Parietal lobe (tissue), 1 donor: Measurements from ENCODE around the gene DNAH11. TPM values are rescaled to one million over a fixed set of nuclear protein-coding genes. Genes with fewer than 3 reads are reported as not detected.

Experiments
- total RNA-seq: library from RNA; depleted of rRNA; stranded (reverse); fragments of >200 nt; gene quantifications from one replicate; pipeline ENCODE4 v1.2.3, GENCODE V29; 2014

Gene DNAH11, protein sequence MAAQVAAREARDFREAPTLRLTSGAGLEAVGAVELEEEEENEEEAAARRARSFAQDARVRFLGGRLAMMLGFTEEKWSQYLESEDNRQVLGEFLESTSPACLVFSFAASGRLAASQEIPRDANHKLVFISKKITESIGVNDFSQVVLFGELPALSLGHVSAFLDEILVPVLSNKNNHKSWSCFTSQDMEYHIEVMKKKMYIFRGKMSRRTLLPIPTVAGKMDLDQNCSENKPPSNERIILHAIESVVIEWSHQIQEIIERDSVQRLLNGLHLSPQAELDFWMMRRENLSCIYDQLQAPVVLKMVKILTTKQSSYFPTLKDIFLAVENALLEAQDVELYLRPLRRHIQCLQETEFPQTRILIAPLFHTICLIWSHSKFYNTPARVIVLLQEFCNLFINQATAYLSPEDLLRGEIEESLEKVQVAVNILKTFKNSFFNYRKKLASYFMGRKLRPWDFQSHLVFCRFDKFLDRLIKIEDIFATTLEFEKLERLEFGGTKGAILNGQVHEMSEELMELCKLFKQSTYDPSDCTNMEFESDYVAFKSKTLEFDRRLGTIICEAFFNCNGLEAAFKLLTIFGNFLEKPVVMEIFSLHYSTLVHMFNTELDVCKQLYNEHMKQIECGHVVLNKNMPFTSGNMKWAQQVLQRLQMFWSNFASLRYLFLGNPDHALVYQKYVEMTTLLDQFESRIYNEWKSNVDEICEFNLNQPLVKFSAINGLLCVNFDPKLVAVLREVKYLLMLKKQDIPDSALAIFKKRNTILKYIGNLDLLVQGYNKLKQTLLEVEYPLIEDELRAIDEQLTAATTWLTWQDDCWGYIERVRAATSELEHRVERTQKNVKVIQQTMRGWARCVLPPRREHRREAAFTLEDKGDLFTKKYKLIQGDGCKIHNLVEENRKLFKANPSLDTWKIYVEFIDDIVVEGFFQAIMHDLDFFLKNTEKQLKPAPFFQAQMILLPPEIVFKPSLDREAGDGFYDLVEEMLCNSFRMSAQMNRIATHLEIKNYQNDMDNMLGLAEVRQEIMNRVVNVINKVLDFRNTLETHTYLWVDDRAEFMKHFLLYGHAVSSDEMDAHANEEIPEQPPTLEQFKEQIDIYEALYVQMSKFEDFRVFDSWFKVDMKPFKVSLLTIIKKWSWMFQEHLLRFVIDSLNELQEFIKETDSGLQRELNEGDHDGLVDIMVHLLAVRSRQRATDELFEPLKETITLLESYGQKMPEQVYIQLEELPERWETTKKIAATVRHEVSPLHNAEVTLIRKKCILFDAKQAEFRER (N-terminal part only)
- 3.8 TPM for total RNA-seq

GRCh38 chr7:21542891-21543527 lies at the start of gene DNAH11:
TSS of gene DNAH11 (plus strand) at chr7:21543039. CDS start at chr7:21543246, 207 bp downstream.

GRCh38 chr7:21945454-21946221 lies 402.8 kb downstream of the DNAH11 start, which contains the start of gene CDCA7L:
TSS of gene CDCA7L (minus strand) at chr7:21945899. CDS start at chr7:21945804, 95 bp downstream.

Other genes starting within 250 kb of the DNAH11 start
- 84.5 TPM for gene SP4, start 115.0 kb upstream of the DNAH11 start, total RNA-seq